Activated T-helper 1 cell treated with anti-CD3 and anti-CD28 coated beads, Interleukin-12 subunit alpha, Interleukin-12 subunit beta, Interleukin-2, Interleukin-4 antibody, amounts not matched to agents 30 ng/mL and 10 ng/mL and 1 ng/mL, durations not matched to agents 14 hours and 24 hours and 36 hours (primary cell): Measurements from ENCODE around the gene UMPS. TPM values are rescaled to one million over a fixed set of nuclear protein-coding genes. Genes with fewer than 3 reads are reported as not detected.
"Not testable (repeated sequence)": the region's sequence is repeated elsewhere in the genome, so short reads cannot be mapped to it uniquely, and the experiment has no call there.

Experiments
- DNase-seq: peaks from one replicate; pipeline ENCODE4 v3.0.0; 2021; ENCODE audit warnings: low spot score
- H3K27ac Mint-ChIP-seq: one replicate; pipeline ENCODE4 v1.8.0; 2021; ENCODE audit warnings: mild to moderate bottlenecking, mixed read lengths
- H3K27me3 Mint-ChIP-seq: one replicate; pipeline ENCODE4 v1.8.0; 2022; ENCODE audit warnings: mild to moderate bottlenecking, moderate library complexity, mixed read lengths; ENCODE audit not compliant: insufficient read depth
- H3K36me3 Mint-ChIP-seq: one replicate; pipeline ENCODE4 v1.8.0; 2021; ENCODE audit warnings: low read depth, mixed read lengths
- H3K4me1 Mint-ChIP-seq: one replicate; pipeline ENCODE4 v1.8.0; 2021; ENCODE audit warnings: low read depth, mixed read lengths
- H3K4me3 Mint-ChIP-seq: one replicate; pipeline ENCODE4 v1.8.0; 2021; ENCODE audit warnings: mild to moderate bottlenecking, moderate library complexity, mixed read lengths
- H3K9me3 Mint-ChIP-seq: one replicate; pipeline ENCODE4 v1.8.0; 2021; ENCODE audit warnings: mixed read lengths
- intact Hi-C: fragments of 100-400 bp; cut with micrococcal nuclease; formaldehyde crosslinking; loops from one replicate; pipeline ENCODE4 v1.15.1; 2024
- total RNA-seq: library from RNA; stranded (reverse); gene quantifications from 2 replicates; pipeline ENCODE4 v1.2.3, GENCODE V29; 2022

Gene UMPS
- total RNA-seq, 1 donor from 2014 or later: 54.2 TPM

DNA sequence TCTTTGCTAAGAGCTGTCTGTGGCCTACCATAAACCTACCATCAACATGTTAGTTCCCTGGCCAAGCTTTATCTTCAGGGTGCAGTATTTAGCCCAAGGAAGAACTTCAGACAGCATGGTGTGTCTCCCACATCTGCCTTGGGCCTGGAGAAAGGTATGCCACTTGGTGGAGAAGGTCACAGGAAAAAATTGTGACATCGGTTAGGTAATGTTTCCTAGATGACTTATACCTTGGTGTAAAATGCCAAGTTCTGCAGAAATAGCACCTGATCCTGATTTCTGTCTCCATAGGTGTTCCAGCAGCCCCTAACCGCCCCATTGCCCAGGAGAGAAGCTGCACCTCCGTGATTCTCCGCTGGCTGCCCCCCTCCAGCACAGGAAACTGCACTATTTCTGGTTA is 33.0 kb upstream of the UMPS start:
- Mint-ChIP-seq H3K36me3 (no peaks in the 10 kb centered on the region), H3K27ac (no peak overlapping the region), H3K27me3 (peaks cover 36% of the 10 kb centered on the region), H3K9me3 (no peaks in the 10 kb centered on the region), H3K4me3 (no peak overlapping the region), H3K4me1 (no peaks in the 10 kb centered on the region)
- DNase-seq: no peak
- intact Hi-C loops: no loop called here

DNA sequence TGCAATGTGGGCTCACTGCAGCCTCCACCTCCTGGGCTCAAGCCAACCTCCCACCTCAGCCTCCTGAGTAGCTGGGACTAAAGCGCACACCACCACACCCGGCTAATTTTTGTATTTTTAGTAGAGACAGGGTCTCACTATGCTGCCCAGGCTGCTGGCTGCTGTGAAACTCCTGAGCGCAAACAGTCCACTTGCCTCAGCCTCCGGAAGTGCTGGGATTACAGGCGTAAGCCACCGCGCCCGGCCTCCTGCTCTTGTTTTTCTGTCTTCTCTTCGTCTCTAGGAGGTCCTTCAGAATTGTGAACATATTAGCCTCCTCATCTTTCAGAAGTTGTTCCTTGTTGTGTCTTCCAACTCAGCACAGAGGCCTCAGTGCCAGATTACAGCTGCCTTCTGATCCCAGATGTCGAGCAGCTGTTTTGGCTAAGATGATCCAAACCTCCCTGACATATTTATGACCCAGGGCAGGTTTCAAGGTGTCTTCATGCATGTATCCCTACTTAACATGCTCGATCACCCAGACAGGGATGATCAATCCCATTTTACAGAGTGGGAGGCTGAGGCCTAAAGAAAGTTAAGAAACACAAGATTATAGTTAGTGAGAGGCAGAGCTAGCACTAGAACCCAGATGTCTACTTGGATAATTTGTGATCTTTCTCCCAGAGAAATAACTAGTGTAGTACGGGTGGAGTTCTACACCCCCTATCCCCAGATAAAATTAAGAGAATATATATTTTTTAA is 32.1 kb upstream of the UMPS start:
- Mint-ChIP-seq H3K27me3 (peaks cover 36% of the 10 kb centered on the region), H3K9me3 (no peaks in the 10 kb centered on the region), H3K27ac (no peak overlapping the region), H3K36me3 (no peaks in the 10 kb centered on the region), H3K4me1 (no peaks in the 10 kb centered on the region), H3K4me3 (no peak overlapping the region)
- intact Hi-C loops: no loop called here
- no peak for DNase-seq

GRCh38 chr3:124699051-124699450 is 31.2 kb upstream of the UMPS start:
- H3K4me3 Mint-ChIP-seq: no peak overlapping the region
- H3K9me3 Mint-ChIP-seq: no peaks in the 10 kb centered on the region
- no peak overlapping the region for H3K27ac Mint-ChIP-seq
- H3K27me3 Mint-ChIP-seq: peaks cover 31% of the 10 kb centered on the region
- DNase-seq: no peak
- intact Hi-C loops: no loop called here
- H3K4me1 Mint-ChIP-seq: no peaks in the 10 kb centered on the region
- H3K36me3 Mint-ChIP-seq: no peaks in the 10 kb centered on the region

DNA sequence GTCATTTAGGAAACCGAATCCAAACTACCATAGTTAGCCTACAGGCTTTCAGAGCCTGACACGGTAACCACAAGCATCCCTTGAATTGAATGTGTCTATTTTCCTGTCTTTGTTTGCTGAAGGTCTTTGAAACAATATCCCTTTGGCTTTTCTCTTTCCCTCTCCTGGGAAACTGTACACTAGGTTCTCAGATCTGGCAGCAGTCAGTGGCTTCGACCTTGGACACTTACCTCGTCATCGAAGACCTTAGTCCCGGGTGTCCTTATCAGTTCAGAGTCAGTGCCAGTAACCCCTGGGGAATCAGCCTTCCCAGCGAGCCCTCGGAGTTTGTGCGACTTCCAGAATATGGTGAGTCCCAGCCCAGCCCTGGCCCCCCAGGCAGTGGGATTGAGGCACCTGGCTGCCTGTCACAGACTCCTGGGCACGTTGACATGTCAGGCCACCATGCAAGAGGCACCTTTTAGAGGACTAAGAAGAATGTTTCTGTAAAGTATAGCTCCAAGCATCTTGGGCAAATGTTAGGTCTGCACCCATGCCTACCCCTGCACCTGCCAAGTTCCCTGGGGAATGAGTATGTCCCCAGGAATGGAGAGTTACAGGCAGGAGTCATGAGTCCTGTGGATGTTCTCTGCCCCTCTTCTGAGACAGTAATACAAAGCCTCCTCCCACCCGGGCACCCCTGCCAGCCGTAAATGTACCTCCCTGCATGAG is 30.4 kb upstream of the UMPS start:
- no peak overlapping the region for H3K4me3 Mint-ChIP-seq
- intact Hi-C loops: no loop called here
- H3K27ac Mint-ChIP-seq: no peak overlapping the region
- no peaks in the 10 kb centered on the region for H3K36me3 Mint-ChIP-seq
- no peak for DNase-seq
- H3K27me3 Mint-ChIP-seq: peaks cover 26% of the 10 kb centered on the region
- no peaks in the 10 kb centered on the region for H3K9me3 Mint-ChIP-seq
- H3K4me1 Mint-ChIP-seq: no peaks in the 10 kb centered on the region

DNA sequence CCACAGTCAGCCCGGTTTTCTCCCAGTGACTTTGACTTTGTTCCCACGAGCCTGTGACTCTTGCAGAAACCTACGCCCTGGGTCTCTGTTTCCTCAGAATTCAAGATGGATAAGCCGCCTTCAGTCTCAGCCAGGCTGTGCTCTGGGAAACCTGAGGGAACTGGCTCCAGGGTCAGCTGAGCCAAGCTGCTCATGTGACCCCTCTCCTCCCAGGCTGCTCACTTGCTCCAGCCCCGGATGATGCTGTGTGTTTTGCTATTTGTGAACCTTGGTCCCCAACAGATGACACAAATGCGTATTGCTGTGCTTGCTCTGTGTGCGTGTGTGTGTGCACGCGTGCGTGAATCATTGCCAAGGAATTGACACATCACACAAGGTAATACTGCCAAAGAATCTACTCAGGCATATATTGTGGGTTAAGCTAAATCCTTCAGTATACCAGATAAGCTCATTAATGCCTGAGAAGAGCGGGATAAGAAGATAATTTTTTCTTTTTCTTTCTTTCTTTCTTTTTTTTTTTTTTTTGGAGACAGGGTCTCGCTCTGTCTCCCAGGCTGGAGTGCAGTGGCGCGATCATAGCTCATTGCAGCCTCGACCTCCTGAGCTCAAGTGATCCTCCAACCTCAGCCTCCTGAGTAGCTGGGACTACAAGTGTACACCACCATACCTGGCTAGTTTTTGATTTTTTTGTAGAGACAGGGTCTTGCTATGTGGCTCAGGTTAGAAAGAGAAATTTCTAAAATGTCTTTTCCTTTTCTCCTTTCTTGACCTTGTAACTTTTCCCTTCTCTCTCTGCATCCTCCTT is 29.2 kb upstream of the UMPS start:
- Mint-ChIP-seq H3K36me3 (no peaks in the 10 kb centered on the region), H3K4me1 (no peaks in the 10 kb centered on the region), H3K27me3 (peaks cover 18% of the 10 kb centered on the region), H3K4me3 (no peak overlapping the region), H3K9me3 (no peaks in the 10 kb centered on the region), H3K27ac (no peak overlapping the region)
- intact Hi-C loops: no loop called here
- no peak for DNase-seq

DNA sequence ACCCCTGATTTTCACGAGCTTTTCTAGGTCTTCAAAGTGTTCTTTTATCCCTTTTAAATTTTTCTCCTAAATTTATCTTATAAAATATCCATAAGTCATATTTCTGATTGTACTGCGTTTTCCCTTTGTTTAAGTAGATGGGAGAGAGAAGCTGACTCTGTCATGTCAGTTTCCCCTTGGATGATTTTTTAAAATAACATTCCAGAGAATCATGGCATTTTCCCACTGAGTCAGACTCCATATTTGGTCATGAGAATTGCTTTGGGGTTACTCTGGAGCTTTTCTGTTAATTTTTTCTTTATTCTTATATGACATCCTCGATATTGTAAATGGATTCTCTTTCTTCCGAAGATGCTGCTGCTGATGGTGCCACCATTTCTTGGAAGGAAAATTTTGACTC is 28.6 kb upstream of the UMPS start:
- H3K4me3 Mint-ChIP-seq: no peak overlapping the region
- H3K27me3 Mint-ChIP-seq: peaks cover 18% of the 10 kb centered on the region
- H3K9me3 Mint-ChIP-seq: no peaks in the 10 kb centered on the region
- no peaks in the 10 kb centered on the region for H3K4me1 Mint-ChIP-seq
- intact Hi-C loops: no loop called here
- H3K27ac Mint-ChIP-seq: no peak overlapping the region
- H3K36me3 Mint-ChIP-seq: no peaks in the 10 kb centered on the region
- no peak for DNase-seq

GRCh38 chr3:124702950-124703349 is 27.3 kb upstream of the UMPS start:
- Mint-ChIP-seq H3K4me1 (no peaks in the 10 kb centered on the region), H3K27ac (no peak overlapping the region), H3K36me3 (no peaks in the 10 kb centered on the region), H3K4me3 (no peak overlapping the region), H3K27me3 (peaks cover 22% of the 10 kb centered on the region), H3K9me3 (no peaks in the 10 kb centered on the region)
- intact Hi-C loops: no loop called here
- no peak for DNase-seq

GRCh38 chr3:124705552-124705951 is 24.7 kb upstream of the UMPS start:
- DNase-seq: no peak
- intact Hi-C loops: no loop called here
- H3K4me1 Mint-ChIP-seq: no peaks in the 10 kb centered on the region
- H3K9me3 Mint-ChIP-seq: no peaks in the 10 kb centered on the region
- H3K36me3 Mint-ChIP-seq: no peaks in the 10 kb centered on the region
- H3K27ac Mint-ChIP-seq: no peak overlapping the region
- no peak overlapping the region for H3K4me3 Mint-ChIP-seq
- H3K27me3 Mint-ChIP-seq: peaks cover 29% of the 10 kb centered on the region

GRCh38 chr3:124707223-124707622 is 23.0 kb upstream of the UMPS start:
- DNase-seq, H3K9me3 Mint-ChIP-seq, H3K36me3 Mint-ChIP-seq, intact Hi-C loops, H3K27ac Mint-ChIP-seq, H3K4me3 Mint-ChIP-seq, H3K4me1 Mint-ChIP-seq: not testable (repeated sequence)
- H3K27me3 Mint-ChIP-seq: peaks cover 24% of the 10 kb centered on the region

- peaks cover 21% of the 10 kb centered on the region for H3K27me3 Mint-ChIP-seq
Measured at GRCh38 chr3:124707656-124708062, 22.6 kb upstream of the UMPS start.

GRCh38 chr3:124714223-124714853 is 15.9 kb upstream of the UMPS start:
- no peak overlapping the region for H3K27ac Mint-ChIP-seq
- H3K4me1 Mint-ChIP-seq: no peaks in the 10 kb centered on the region
- H3K36me3 Mint-ChIP-seq: no peaks in the 10 kb centered on the region
- H3K27me3 Mint-ChIP-seq: peaks cover 18% of the 10 kb centered on the region
- H3K4me3 Mint-ChIP-seq: no peak overlapping the region
- no peaks in the 10 kb centered on the region for H3K9me3 Mint-ChIP-seq
- no peak for DNase-seq
- intact Hi-C loops: no loop called here

More at GRCh38 chr3:124707656-124708062, 22.6 kb upstream of the UMPS start:
- DNase-seq: no peak
- no peaks in the 10 kb centered on the region for H3K4me1 Mint-ChIP-seq
- H3K36me3 Mint-ChIP-seq: no peaks in the 10 kb centered on the region
- intact Hi-C loops: no loop called here
- no peak overlapping the region for H3K4me3 Mint-ChIP-seq
- no peaks in the 10 kb centered on the region for H3K9me3 Mint-ChIP-seq
- H3K27ac Mint-ChIP-seq: no peak overlapping the region

- DNase-seq: no peak
- Mint-ChIP-seq H3K4me1 (no peaks in the 10 kb centered on the region), H3K27ac (no peak overlapping the region), H3K9me3 (no peaks in the 10 kb centered on the region), H3K27me3 (peaks cover 46% of the 10 kb centered on the region), H3K36me3 (no peaks in the 10 kb centered on the region), H3K4me3 (no peak overlapping the region)
- intact Hi-C loops: loop anchor here (10.0 kb wide), 1 partner anchor 1362 kb away; the partner anchor contains the start of gene SLC41A3
Measured at GRCh38 chr3:124722589-124722988, 7.7 kb upstream of the UMPS start.
